Fibroblast of lung (primary cell): Measurements from ENCODE around the gene SUCO. TPM values are rescaled to one million over a fixed set of nuclear protein-coding genes. Genes with fewer than 3 reads are reported as not detected.

Source experiments
- DNase-seq, 2 donors: peaks; one replicate each; pipeline versions ENCODE4 v3.0.0 to v3.0.0-alpha.2; 2010; ENCODE audit warnings: low read depth in 2 of 2
- H2AFZ ChIP-seq: 2 replicates; pipeline ENCODE4 v1.5.1; 2012; ENCODE audit warnings: low read length, control low read depth, inconsistent platforms
- H3K27ac ChIP-seq: 2 replicates; pipeline ENCODE4 v1.5.1; 2011; ENCODE audit warnings: low read length, control low read depth; ENCODE audit not compliant: insufficient read depth
- H3K27me3 ChIP-seq: 2 replicates; pipeline ENCODE4 v1.5.1; 2011; ENCODE audit warnings: mild to moderate bottlenecking, low read length; ENCODE audit not compliant: control insufficient read depth, insufficient read depth
- H3K36me3 ChIP-seq: 2 replicates; pipeline ENCODE4 v1.5.1; 2011; ENCODE audit warnings: low read length; ENCODE audit not compliant: control insufficient read depth, insufficient read depth
- H3K4me1 ChIP-seq: 2 replicates; pipeline ENCODE4 v1.5.1; 2011; ENCODE audit warnings: low read length; ENCODE audit not compliant: control insufficient read depth, insufficient read depth; ENCODE audit errors: extremely low read depth
- H3K4me2 ChIP-seq: 2 replicates; pipeline ENCODE4 v1.5.1; 2011; ENCODE audit warnings: low read length, control low read depth; ENCODE audit not compliant: insufficient read depth; ENCODE audit errors: extremely low read depth
- H3K4me3 ChIP-seq, 4 experiments: fragments of 200-600 bp in 1 of 4; sonication (generic) in 1 of 4; replicated peaks in 1 of 4; 2 replicates each; pipeline ENCODE4 v1.5.1; 2011 to 2016; ENCODE audit warnings: low read length in 4 of 4, low read depth in 3 of 4, mild to moderate bottlenecking in 3 of 4, control low read depth in 2 of 4, inconsistent platforms in 1 of 4, mixed read lengths in 1 of 4; ENCODE audit not compliant: insufficient read depth in 1 of 4; ENCODE audit errors: control extremely low read depth in 1 of 4
- H3K79me2 ChIP-seq: 2 replicates; pipeline ENCODE4 v1.5.1; 2012; ENCODE audit warnings: mild to moderate bottlenecking, low read length, inconsistent platforms; ENCODE audit not compliant: control insufficient read depth, insufficient read depth
- H3K9ac ChIP-seq: 2 replicates; pipeline ENCODE4 v1.5.1; 2011; ENCODE audit warnings: mild to moderate bottlenecking, low read length, control low read depth; ENCODE audit not compliant: insufficient read depth
- H3K9me3 ChIP-seq: 2 replicates; pipeline ENCODE4 v1.5.1; 2012; ENCODE audit warnings: low read depth, low read length; ENCODE audit not compliant: control insufficient read depth, insufficient read depth
- H4K20me1 ChIP-seq: 2 replicates; pipeline ENCODE4 v1.5.1; 2011; ENCODE audit warnings: low read length; ENCODE audit not compliant: control insufficient read depth, insufficient read depth; ENCODE audit errors: extremely low read depth
- CTCF ChIP-seq, 2 donors: IDR thresholded peaks in 1 of 2; conservative IDR thresholded peaks in 1 of 2; 1 replicate in 1 of 2; 2 replicates in 1 of 2; pipeline ENCODE4 v1.5.1; 2011 to 2012; ENCODE audit warnings: low read length in 2 of 2, control low read depth in 1 of 2, inconsistent platforms in 1 of 2, low read depth in 1 of 2, mild to moderate bottlenecking in 1 of 2
- EZH2 ChIP-seq: IDR thresholded peaks from 2 replicates; pipeline ENCODE4 v1.5.1; 2012; ENCODE audit warnings: low read length, control low read depth, mild to moderate bottlenecking; ENCODE audit errors: missing control alignments
- polyA plus RNA-seq, 2 donors: library from polyadenylated mRNA; depleted of rRNA in 1 of 2; stranded (reverse) in 1 of 2; unstranded in 1 of 2; fragments of >200 nt; gene quantifications; 2 replicates each; pipeline ENCODE4 v1.2.1, GENCODE V29; 2011 to 2012; ENCODE audit warnings: missing spikeins in 1 of 2
- total RNA-seq: library from RNA; depleted of rRNA; stranded (reverse); fragments of >200 nt; gene quantifications from 2 replicates; pipeline ENCODE4 v1.2.1, GENCODE V29; 2014

SUCO gene
- total and polyA plus RNA-seq, 2 donors (not counting 1 experiment from before 2014, with no cell fraction given) = 20.4 to 25.8 TPM

- Histone ChIP-seq H3K4me1 (no peaks in the 10 kb centered on the region), H4K20me1 (no peaks in the 10 kb centered on the region), H3K9me3 (no peaks in the 10 kb centered on the region), H3K27me3 (no peaks in the 10 kb centered on the region), H3K27ac (no peak within 1 kb of the TSS), H3K9ac (no peak within 1 kb of the TSS), H3K79me2 (no peaks in the 10 kb centered on the region), H3K36me3 (no peaks in the 10 kb centered on the region), H2AFZ (no peak within 1 kb of the TSS), H3K4me2 (no peak within 1 kb of the TSS), H3K4me3 (no peak within 1 kb of the TSS)
- TF ChIP-seq CTCF (conservative IDR thresholded peaks at IDR 0.05 in 1 of 2, IDR thresholded peaks at IDR 0.05 in 1 of 2; ENCODE audit: low read depth in 1 of 2, low read length in 2 of 2) = no peak
- no peak for TF ChIP-seq EZH2
- no peak for DNase-seq
These were observed 126.0 kb downstream of the SUCO start, which contains the start of gene FASLG for GRCh38 chr1:172658871-172659453. Gene FASLG, plus strand, starts transcription at chr1:172659103. Its CDS starts 99 bp downstream, at chr1:172659202.

- Histone ChIP-seq H3K79me2 (no peaks in the 10 kb centered on the region), H3K9me3 (no peaks in the 10 kb centered on the region), H2AFZ (no peak overlapping the region), H4K20me1 (no peaks in the 10 kb centered on the region), H3K4me1 (no peaks in the 10 kb centered on the region), H3K4me3 (no peak overlapping the region), H3K36me3 (no peaks in the 10 kb centered on the region), H3K27ac (no peak overlapping the region), H3K4me2 (no peak overlapping the region), H3K27me3 (no peaks in the 10 kb centered on the region), H3K9ac (no peak overlapping the region)
- no peak for DNase-seq
- TF ChIP-seq EZH2 (no peak), CTCF (conservative IDR thresholded peaks at IDR 0.05 in 1 of 2, IDR thresholded peaks at IDR 0.05 in 1 of 2; ENCODE audit: low read depth in 1 of 2, low read length in 2 of 2) (no peak)
These were observed 128.2 kb downstream of the SUCO start for GRCh38 chr1:172661107-172661506.

Other genes with a start within 250 kb of the SUCO start
- gene C1orf105, start 112.5 kb upstream of the SUCO start, total RNA-seq = not detected in 2 replicates
- gene C1orf105, start 112.5 kb upstream of the SUCO start, polyA plus RNA-seq = not detected in 2 replicates
- 16.4 and 20.3 TPM in 2 replicates for gene PIGC, start 89.1 kb upstream of the SUCO start, total RNA-seq
- gene PIGC, start 89.1 kb upstream of the SUCO start, polyA plus RNA-seq = 21.7 and 28.9 TPM in 2 replicates
- not detected in 2 replicates for gene FASLG, start 126.0 kb downstream of the SUCO start, total RNA-seq
- not detected in 2 replicates for gene FASLG, start 126.0 kb downstream of the SUCO start, polyA plus RNA-seq